NT2/D1 (cell line): ENCODE results near the gene PKHD1.

ENCODE experiments used
- SUZ12 ChIP-seq: IDR thresholded peaks from 2 replicates; pipeline ENCODE4 v1.6.1; 2011; ENCODE audit not compliant: insufficient read length, insufficient read depth; ENCODE audit errors: extremely low read depth
- YY1 ChIP-seq: IDR thresholded peaks from 2 replicates; pipeline ENCODE4 v1.6.1; 2011; ENCODE audit not compliant: insufficient read length, insufficient read depth
- ZNF274 ChIP-seq: IDR thresholded peaks from 2 replicates; pipeline ENCODE4 v1.6.1; 2011; ENCODE audit warnings: mild to moderate bottlenecking, low read depth, low read length

GRCh38 chr6:52065621-52066020 is 21.8 kb downstream of the PKHD1 start:
- TF ChIP-seq YY1 = no peak
- TF ChIP-seq ZNF274 = no peak
- TF ChIP-seq SUZ12 = no peak
